Measurements from ENCODE around the gene RICTOR. TPM values are rescaled to one million over a fixed set of nuclear protein-coding genes. Genes with fewer than 3 reads are reported as not detected.

RICTOR gene
- total and polyA plus RNA-seq, 9 of the 15 experiments (the other 6 are each of a cell fraction or from before 2014, with no cell fraction given): 13.9 to 46.6 (median 22.6) TPM

DNA sequence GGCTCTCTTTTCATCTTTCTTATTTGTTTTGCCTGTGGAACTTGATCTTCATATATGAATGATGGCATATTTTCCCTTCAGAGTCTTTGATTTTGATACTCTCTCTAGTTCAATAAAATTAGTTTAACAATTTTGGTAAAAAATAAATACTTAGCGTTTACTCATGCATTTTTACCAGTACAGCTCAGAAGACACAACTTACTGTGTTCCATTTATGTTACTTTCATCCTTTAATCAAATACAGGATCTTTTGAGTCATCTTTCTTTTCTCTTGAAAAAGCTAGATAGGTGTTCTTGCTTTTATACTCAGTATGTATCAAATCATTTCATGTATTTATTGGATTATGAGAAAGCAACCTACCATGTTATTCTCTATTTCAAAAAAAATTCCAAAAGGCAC is 47.1 kb upstream of the RICTOR start:
- no peak overlapping the region for H3K4me3 ChIP-seq
- H3K36me3 ChIP-seq (ENCODE audit: control insufficient read depth, insufficient read depth, low read length): no peaks in the 10 kb centered on the region
- H3K27me3 ChIP-seq (ENCODE audit: control insufficient read depth in 2 of 2, insufficient read depth in 2 of 2, low read length in 2 of 2): no peaks in the 10 kb centered on the region
- no peak for FAIRE-seq
- BruUV-seq (replicated peaks): no TSS peak
- H3K9me1 ChIP-seq (ENCODE audit: control insufficient read depth, insufficient read depth, low read length): no peaks in the 10 kb centered on the region
- H2AFZ ChIP-seq (ENCODE audit: low read depth, low read length): no peak overlapping the region
- intact Hi-C loops (cut with micrococcal nuclease) (no loop called here), in situ Hi-C loops (cut with MboI) (no loop called here)
- H3K9me3 ChIP-seq (replicated peaks; ENCODE audit: control insufficient read depth, insufficient read depth, low read depth, low read length): no peaks in the 10 kb centered on the region
- no peak for DNase-seq (ENCODE audit: extremely low read depth in 1 of 4, low spot score in 3 of 4)
- TF ChIP-seq, protein P1, sequence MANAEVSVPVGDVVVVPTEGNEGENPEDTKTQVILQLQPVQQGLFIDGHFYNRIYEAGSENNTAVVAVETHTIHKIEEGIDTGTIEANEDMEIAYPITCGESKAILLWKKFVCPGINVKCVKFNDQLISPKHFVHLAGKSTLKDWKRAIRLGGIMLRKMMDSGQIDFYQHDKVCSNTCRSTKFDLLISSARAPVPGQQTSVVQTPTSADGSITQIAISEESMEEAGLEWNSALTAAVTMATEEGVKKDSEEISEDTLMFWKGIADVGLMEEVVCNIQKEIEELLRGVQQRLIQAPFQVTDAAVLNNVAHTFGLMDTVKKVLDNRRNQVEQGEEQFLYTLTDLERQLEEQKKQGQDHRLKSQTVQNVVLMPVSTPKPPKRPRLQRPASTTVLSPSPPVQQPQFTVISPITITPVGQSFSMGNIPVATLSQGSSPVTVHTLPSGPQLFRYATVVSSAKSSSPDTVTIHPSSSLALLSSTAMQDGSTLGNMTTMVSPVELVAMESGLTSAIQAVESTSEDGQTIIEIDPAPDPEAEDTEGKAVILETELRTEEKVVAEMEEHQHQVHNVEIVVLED (CRISPR knock-in tag; IDR thresholded peaks at IDR 0.05): no peak
- no peak for TF ChIP-seq FOXA3 (CRISPR knock-in tag; conservative IDR thresholded peaks at IDR 0.05 in 1 of 2, IDR thresholded peaks at IDR 0.05 in 1 of 2)
- TF ChIP-seq PYGO2 (tag; IDR thresholded peaks at IDR 0.05): no peak
- TF ChIP-seq BRD9 (IDR thresholded peaks at IDR 0.05; ENCODE audit: low read depth, partially characterized antibody): no peak
- TF ChIP-seq PRPF4 (IDR thresholded peaks at IDR 0.05; ENCODE audit: insufficient read depth, low read depth, low read length, poor library complexity, severe bottlenecking): no peak
- TF ChIP-seq GTF2E2 (tag; IDR thresholded peaks at IDR 0.05): 0 out of 2 replicates have a peak, but pooled peaks have one; percentile 34
- H3K9ac ChIP-seq (ENCODE audit: insufficient read depth in 1 of 2, low read depth in 2 of 2, low read length in 2 of 2): no peak overlapping the region
- H3K4me1 ChIP-seq (replicated peaks in 1 of 2; ENCODE audit: control insufficient read depth in 2 of 2, insufficient read depth in 2 of 2, low read length in 2 of 2): peaks cover 7 to 41% of the 10 kb centered on the region in 2 experiments
- ChIA-PET POLR2A (interaction anchor here (1.1 kb wide), 1 partner anchor 10 kb away, joined by 3 read pairs; no protein-coding TSS in a partner anchor), CTCF (ENCODE audit: low intra/inter-chr PET ratio) (no interaction called here)
- WGBS (ENCODE audit: insufficient coverage, low coverage, missing lambda C conversion rate): 10% methylated on average over 1 of the region's 1 CpG
- no peak for ATAC-seq
- H3K79me2 ChIP-seq (ENCODE audit: control insufficient read depth, insufficient read depth, low read length): no peaks in the 10 kb centered on the region
- H3K27ac ChIP-seq (ENCODE audit: extremely low read depth, low read depth, low read length): no peak overlapping the region
- H4K20me1 ChIP-seq (replicated peaks; ENCODE audit: control insufficient read depth, insufficient read depth, low read length): no peaks in the 10 kb centered on the region
- no peak overlapping the region for H3K4me2 ChIP-seq (ENCODE audit: insufficient read depth, low read length)
